GM21786 (cell line): ENCODE data around the gene ARL8A.
A peak's percentile ranks its signal among the peaks of the same experiment; 100 is the strongest.
"Not testable (repeated sequence)": the region's sequence is repeated elsewhere in the genome, so short reads cannot be mapped to it uniquely, and the experiment has no call there.

ENCODE experiments used
- ATAC-seq: cut with Tn5 transposase; IDR thresholded peaks from one replicate; pipeline ENCODE4 v1.9.1; 2021; ENCODE audit not compliant: unreplicated experiment

The ARL8A gene

GRCh38 chr1:202176949-202177927, 32.7 kb upstream of the ARL8A start:
- no peak for ATAC-seq

- ATAC-seq = no peak
These were observed 29.5 kb upstream of the ARL8A start for GRCh38 chr1:202173993-202174392.

DNA sequence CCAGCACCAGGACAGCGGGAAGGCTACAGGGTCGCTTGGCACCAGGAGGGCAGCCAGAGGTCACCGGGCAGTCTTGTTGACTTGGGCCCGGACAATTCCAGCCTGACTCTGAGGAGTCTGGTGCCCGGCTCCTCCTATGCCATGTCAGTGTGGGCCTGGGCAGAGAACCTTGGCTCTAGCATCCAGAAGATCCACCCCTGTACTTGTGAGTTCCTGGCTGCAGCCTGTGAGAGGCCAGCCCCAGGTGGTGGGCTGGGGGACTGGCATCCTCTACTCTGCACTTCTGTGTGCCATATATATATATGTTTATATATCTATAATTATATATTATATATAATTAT, 27.4 kb upstream of the ARL8A start:
- ATAC-seq = no peak

DNA sequence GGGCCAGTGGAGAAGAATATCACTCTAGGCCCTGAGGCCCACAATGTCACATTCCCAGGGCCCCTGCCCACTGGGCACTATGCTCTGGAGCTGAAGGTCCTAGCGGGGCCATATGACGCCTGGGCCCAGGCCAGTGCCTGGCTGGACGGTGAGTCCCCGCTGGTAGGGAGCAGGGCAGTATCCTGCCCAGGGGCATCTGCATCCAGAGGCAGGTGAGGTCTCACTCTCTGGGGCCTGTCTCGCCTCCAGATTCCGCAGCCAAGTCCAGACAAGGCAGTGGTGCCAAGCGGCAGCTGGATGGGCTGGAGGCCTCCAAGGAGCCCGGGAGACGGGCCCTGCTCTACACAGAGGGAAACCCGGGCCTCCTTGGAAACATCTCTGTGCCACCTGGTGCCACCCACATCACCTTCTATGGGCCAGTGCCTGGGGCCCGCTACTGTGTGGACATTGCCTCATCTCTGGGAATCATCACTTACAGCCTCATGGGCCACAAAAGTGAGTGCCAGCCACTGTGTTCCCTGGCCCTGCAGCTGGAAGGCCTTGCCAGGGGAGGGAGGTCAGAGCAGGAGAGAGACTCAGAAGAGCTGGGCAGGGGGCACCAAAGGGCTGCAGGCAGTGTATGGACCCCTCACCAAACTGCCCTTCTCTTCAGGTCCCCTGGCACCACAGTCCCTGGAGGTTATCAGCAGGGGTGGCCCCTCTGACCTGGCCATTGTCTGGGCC, 26.9 kb upstream of the ARL8A start:
- ATAC-seq = no peak

DNA sequence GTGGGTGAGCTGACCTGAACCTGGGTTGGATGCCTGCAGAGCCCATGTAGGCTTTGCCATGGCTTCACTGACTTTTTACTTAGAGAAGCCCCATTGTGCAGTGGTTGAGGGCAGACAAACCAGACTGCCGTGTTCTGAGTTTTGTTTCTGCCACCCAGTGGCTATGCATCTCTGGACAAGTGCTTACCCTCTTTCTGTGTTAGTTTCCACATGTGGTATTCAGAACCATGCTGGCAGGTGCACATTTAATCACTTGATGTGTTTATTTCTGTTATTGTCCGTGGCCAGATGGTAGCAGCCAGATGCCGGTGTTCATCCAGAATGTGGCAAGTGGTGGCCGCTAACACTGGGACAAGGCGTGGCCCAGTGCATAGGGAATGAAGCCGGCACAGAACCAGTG, 26.2 kb upstream of the ARL8A start:
- ATAC-seq = no peak

DNA sequence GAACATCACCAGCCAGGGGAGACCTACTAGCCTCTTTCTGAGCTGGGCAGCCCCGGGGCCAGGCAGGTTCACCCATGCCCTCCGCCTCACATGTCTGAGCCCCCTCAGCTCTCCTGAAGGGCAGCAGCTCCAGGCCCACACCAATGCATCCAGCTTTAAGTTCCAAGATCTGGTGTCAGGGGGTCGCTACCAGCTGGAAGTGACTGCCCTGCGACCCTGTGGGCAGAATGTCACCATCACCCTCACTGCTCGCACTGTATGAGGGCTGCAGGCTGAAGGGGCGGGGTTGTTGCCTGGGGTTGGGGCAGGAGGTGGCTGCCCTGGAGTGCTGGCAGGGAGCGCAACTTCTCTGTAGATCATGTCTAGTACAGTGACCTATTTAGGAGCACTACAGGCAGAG, 24.3 kb upstream of the ARL8A start:
- no peak for ATAC-seq

- ATAC-seq = no peak
These were observed 23.3 kb upstream of the ARL8A start for GRCh38 chr1:202167708-202168415.

DNA sequence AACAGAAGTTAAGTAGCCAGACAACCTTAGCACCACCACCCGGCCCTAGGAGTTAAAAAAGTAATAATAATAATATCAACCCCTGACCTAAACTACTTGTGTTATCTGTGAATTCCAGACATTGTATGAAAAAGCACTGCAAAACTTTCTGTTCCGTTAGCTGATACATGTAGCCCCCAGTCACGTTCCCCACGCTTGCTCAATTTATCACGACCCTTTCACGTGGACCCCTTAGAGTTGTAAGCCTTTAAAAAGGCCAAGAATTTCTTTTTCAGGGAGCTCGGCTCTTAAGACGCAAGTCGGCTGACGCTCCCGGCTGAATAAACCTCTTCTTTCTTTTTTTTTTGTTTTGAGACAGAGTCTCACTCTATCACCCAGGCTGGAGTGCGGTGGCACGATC, 22.5 kb upstream of the ARL8A start:
- ATAC-seq = not testable (repeated sequence)

GRCh38 chr1:202165942-202166843, 21.7 kb upstream of the ARL8A start:
- no peak for ATAC-seq

- no peak for ATAC-seq
These were observed 20.9 kb upstream of the ARL8A start for GRCh38 chr1:202165267-202165941.

- ATAC-seq = peak; percentile 51
These were observed 19.9 kb upstream of the ARL8A start for GRCh38 chr1:202164271-202165037.

GRCh38 chr1:202163281-202164270, 19.0 kb upstream of the ARL8A start:
- no peak for ATAC-seq

DNA sequence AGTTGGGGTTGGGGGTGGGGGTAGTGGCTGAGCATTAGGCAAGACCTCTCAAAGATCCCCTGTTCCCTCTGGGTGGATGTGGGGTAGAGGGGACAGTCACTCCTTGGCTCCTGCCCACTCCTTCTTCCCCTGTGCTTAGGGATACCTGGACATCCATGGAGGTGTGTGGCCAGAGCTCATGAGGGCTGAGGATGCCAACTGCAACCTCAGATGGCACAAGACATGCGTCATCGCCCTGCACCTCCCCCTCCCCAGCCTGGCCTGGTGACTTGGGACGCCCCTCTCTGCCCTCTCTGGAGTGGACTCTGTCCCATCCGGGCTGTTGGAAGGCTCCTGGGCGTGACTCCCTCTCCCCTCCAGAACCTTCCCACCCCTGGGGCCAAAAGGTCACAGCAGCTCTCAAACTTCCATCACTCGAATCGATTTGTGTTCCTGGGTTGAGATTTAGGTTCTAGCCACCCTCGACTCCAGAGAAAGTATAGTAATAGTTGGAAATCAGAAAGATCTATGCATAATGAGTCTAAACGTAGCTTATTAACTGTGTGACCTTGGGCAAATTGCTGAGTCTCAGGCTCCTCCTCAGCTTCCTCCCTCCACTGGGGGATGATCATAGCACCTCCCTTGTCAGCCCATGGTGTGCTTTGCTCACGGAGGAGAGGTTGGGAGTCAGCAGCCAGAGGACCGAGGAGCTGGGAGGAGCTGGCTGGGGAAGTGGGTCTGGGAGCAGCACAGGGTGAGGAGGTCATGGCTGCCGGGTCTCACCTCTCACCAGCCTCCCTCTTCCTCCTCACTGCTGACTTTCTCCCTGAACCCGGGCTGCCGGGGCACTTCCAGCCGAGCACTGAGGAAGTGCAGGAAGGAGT, 18.1 kb upstream of the ARL8A start:
- no peak for ATAC-seq

DNA sequence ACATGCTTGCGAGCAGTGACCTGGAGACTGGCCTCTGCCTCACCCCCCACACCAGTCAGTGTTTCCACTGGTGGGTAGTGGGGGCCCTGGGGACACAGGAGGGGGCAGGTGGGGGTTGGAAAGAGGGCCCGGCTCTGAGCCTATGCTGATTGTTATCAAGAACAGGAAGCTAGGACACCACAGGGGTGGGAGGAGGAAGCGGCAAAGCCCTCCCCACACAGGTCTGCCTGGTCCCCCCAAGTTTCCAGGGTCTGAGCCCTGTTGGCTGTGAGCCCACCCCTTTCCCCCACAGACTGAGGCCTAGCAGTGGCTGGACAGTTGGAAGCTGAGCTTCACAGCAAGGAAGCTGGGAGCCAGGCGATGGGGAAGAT, 17.5 kb upstream of the ARL8A start:
- ATAC-seq = peak; percentile 30

DNA sequence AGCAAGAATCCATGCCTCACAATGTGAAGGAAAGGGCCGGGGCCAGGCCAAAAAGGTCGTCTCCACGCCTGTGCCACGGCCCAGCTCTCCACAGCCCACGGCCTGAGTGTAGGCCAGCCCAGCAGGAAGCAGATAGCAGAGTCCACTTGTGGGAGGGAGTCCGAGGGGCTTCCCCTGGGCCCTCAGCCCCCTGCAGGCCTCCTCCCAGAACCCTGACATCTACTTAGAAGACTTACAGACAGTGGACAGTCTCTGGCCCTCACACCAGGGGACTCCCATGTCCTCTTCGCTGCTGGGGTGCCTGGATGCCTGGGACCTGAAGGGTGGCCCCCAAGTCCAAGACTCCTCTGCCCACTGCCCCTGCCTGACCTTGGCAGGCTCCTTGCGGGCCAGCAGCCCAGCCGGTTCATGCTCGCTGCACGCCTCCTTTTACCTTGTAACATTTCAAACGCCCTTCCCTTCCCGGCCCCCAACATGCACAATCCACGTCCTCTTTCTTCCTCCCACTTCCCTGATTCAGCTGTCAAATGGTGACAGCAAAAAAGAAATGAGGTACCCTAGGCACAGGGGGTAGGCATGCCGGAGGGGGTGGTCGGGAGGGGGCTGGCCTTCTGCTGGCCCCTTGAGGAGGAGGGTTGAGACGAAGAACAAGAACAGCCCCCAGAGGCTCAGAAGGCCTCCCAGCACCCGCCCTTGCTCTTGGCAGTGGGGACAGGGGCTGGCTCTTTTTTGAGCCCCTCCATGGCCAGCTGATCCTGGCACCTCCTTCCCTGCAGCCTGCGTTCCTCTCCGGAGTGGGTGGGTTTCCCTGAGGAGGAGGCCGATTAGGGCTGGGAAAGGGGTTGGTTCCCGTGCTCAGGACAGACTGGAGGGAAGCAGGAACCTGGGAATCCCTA, 16.9 kb upstream of the ARL8A start:
- no peak for ATAC-seq

- peak; percentile 48 for ATAC-seq
These were observed 15.9 kb upstream of the ARL8A start, which contains the start of gene PTPN7 for GRCh38 chr1:202160377-202160940. PTPN7 (minus strand) TSS chr1:202160602; CDS start chr1:202159402, 1,200 bp downstream.
